ENCODE measurements around the gene BAZ2A. TPM values are rescaled to one million over a fixed set of nuclear protein-coding genes. Genes with fewer than 3 reads are reported as not detected.

Gene BAZ2A
- total RNA-seq, 1 experiment from 2014 or later: 106 TPM

DNA sequence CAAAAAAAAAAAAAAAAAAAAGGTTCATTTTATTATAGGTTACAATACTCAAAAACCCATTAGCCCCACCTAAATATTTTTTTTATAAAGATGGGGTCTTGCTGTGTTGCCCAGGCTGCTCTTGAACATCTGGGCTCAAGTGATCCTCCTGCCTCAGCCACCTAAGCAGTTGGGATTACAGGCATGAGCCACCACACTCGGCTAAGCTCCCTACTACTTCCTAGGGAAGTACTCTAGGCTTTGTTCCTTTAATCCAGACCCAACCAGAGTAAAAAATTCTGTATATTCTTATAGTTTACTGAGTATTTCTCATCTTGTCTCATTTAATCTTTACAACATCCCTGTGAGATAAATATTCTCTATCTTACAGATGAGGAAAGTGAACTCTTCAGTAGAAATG is 57.8 kb downstream of the BAZ2A start:
- H3K27ac ChIP-seq (ENCODE audit: low read depth, low read length): no peak overlapping the region
- no peaks in the 10 kb centered on the region for H3K27me3 ChIP-seq (ENCODE audit: insufficient read depth, low read length)
- ChIA-PET POLR2A (no interaction called here), RAD21 (ENCODE audit: low non-redundant PET in 1 of 2, low total read pairs in 2 of 2, uncharacterized antibody in 2 of 2, unreplicated experiment in 2 of 2) (no interaction called here), CTCF (interaction anchor here (1.0 to 1.2 kb wide), 2 partner anchors 30 to 53 kb away, joined by 3 to 4 read pairs; no protein-coding TSS in a partner anchor)
- H3K9ac ChIP-seq (ENCODE audit: low read length): no peak overlapping the region
- TF ChIP-seq POLR2AphosphoS5 (IDR thresholded peaks at IDR 0.05; ENCODE audit: low read depth, low read length) (no peak), EZH2 (IDR thresholded peaks at IDR 0.05) (no peak), EGR1 (IDR thresholded peaks at IDR 0.05; ENCODE audit: low read depth) (no peak), YY1 (IDR thresholded peaks at IDR 0.05; ENCODE audit: extremely low read depth, insufficient replicate concordance, low read depth, low read length) (no peak), FOSL1 (IDR thresholded peaks at IDR 0.05; ENCODE audit: low read depth) (no peak), EZH2phosphoT487 (IDR thresholded peaks at IDR 0.05; ENCODE audit: borderline replicate concordance) (no peak), POLR2A (IDR thresholded peaks at IDR 0.05; ENCODE audit: borderline replicate concordance, extremely low read depth, insufficient read depth, insufficient read length) (no peak), SRF (IDR thresholded peaks at IDR 0.05; ENCODE audit: low read depth) (no peak), ELF1 (IDR thresholded peaks at IDR 0.05; ENCODE audit: borderline replicate concordance, low read depth) (no peak), SP1 (IDR thresholded peaks at IDR 0.05; ENCODE audit: low read depth) (no peak), JUND (IDR thresholded peaks at IDR 0.05) (no peak), CEBPB (IDR thresholded peaks at IDR 0.05; ENCODE audit: low read depth) (no peak)
- TF ChIP-seq, protein P1, sequence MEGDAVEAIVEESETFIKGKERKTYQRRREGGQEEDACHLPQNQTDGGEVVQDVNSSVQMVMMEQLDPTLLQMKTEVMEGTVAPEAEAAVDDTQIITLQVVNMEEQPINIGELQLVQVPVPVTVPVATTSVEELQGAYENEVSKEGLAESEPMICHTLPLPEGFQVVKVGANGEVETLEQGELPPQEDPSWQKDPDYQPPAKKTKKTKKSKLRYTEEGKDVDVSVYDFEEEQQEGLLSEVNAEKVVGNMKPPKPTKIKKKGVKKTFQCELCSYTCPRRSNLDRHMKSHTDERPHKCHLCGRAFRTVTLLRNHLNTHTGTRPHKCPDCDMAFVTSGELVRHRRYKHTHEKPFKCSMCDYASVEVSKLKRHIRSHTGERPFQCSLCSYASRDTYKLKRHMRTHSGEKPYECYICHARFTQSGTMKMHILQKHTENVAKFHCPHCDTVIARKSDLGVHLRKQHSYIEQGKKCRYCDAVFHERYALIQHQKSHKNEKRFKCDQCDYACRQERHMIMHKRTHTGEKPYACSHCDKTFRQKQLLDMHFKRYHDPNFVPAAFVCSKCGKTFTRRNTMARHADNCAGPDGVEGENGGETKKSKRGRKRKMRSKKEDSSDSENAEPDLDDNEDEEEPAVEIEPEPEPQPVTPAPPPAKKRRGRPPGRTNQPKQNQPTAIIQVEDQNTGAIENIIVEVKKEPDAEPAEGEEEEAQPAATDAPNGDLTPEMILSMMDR (IDR thresholded peaks at IDR 0.05 in 2 of 3, conservative IDR thresholded peaks at IDR 0.05 in 1 of 3; ENCODE audit: borderline replicate concordance in 1 of 3, insufficient read depth in 1 of 3, low read depth in 2 of 3, low read length in 2 of 3): no peak
- TF ChIP-seq, protein P2, sequence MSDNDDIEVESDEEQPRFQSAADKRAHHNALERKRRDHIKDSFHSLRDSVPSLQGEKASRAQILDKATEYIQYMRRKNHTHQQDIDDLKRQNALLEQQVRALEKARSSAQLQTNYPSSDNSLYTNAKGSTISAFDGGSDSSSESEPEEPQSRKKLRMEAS (IDR thresholded peaks at IDR 0.05): no peak
- no peak overlapping the region for H3K4me2 ChIP-seq (ENCODE audit: low read length)
- no TSS peak for BruUV-seq (replicated peaks)
- H3K79me2 ChIP-seq (ENCODE audit: insufficient read depth, low read length): no peaks in the 10 kb centered on the region
- intact Hi-C loops (cut with micrococcal nuclease): loop anchor here (5.0 kb wide), 1 partner anchor 380 kb away; no protein-coding TSS in a partner anchor
- H2AFZ ChIP-seq (ENCODE audit: low read depth, low read length, poor library complexity, severe bottlenecking): no peak overlapping the region
- peaks cover 0 to 3% of the 10 kb centered on the region in 2 experiments; a peak in 1 of 4 replicates for H3K4me1 ChIP-seq (ENCODE audit: control insufficient read depth in 1 of 2, insufficient read depth in 2 of 2, low read length in 2 of 2)
- ATAC-seq: no peak
- no peaks in the 10 kb centered on the region for H3K9me3 ChIP-seq (ENCODE audit: control insufficient read depth in 1 of 2, insufficient read depth in 1 of 2, low read depth in 1 of 2, low read length in 2 of 2)
- H3K36me3 ChIP-seq (ENCODE audit: control insufficient read depth in 1 of 2, insufficient read depth in 2 of 2, low read length in 2 of 2): peaks cover 5 to 16% of the 10 kb centered on the region in 2 experiments; a peak in 1 of 4 replicates
- no peak overlapping the region for H3K4me3 ChIP-seq (replicated peaks in 1 of 2; ENCODE audit: low read depth in 1 of 2, low read length in 2 of 2)
- H3K9me2 ChIP-seq (ENCODE audit: insufficient read depth): no peaks in the 10 kb centered on the region
- DNase-seq (ENCODE audit: low read depth, low spot score): no peak
- H4K20me1 ChIP-seq (ENCODE audit: insufficient read depth): no peaks in the 10 kb centered on the region
